Heart left ventricle (tissue), 16 donors: ENCODE measurements around the gene ZBTB3. TPM values are rescaled to one million over a fixed set of nuclear protein-coding genes. Genes with fewer than 3 reads are reported as not detected.

ENCODE experiments used
- ATAC-seq, 4 donors: fragments of 200-7000 bp; cut with Tn5 transposase; one replicate each; pipeline ENCODE4 v1.9.1; 2020 to 2022; ENCODE audit warnings: moderate library complexity in 4 of 4, mild to moderate bottlenecking in 3 of 4, moderate number of reproducible peaks in 1 of 4
- DNase-seq, 5 donors: peaks; one replicate each; pipeline ENCODE4 v3.0.0-alpha.2; 2020
- H3K27ac ChIP-seq, 12 donors: fragments of 200-600 bp; sonication (generic) in 4 of 12; one replicate each; pipeline versions ENCODE4 v1.5.0 to v1.8.0; 2016 to 2022; ENCODE audit warnings: mild to moderate bottlenecking in 2 of 12
- H3K27me3 ChIP-seq, 9 donors: fragments of 200-600 bp; sonication (generic) in 2 of 9; one replicate each; pipeline versions ENCODE4 v1.5.1 to v1.8.0; 2016 to 2022; ENCODE audit warnings: mild to moderate bottlenecking in 3 of 9
- H3K36me3 ChIP-seq, 9 donors: fragments of 200-600 bp; sonication (generic) in 2 of 9; one replicate each; pipeline versions ENCODE4 v1.5.0 to v1.8.0; 2018 to 2022; ENCODE audit warnings: mild to moderate bottlenecking in 2 of 9
- H3K4me1 ChIP-seq, 12 donors: fragments of 200-600 bp; sonication (generic) in 4 of 12; one replicate each; pipeline versions ENCODE4 v1.5.0 to v1.8.0; 2016 to 2022; ENCODE audit warnings: mild to moderate bottlenecking in 3 of 12
- H3K4me3 ChIP-seq, 12 donors: fragments of 200-600 bp; sonication (generic) in 4 of 12; one replicate each; pipeline versions ENCODE4 v1.5.0 to v1.8.0; 2017 to 2022; ENCODE audit warnings: mild to moderate bottlenecking in 9 of 12, moderate library complexity in 4 of 12
- H3K9me3 ChIP-seq, 12 donors: fragments of 200-600 bp; sonication (generic) in 4 of 12; one replicate each; pipeline versions ENCODE4 v1.5.0 to v1.8.0; 2016 to 2022; ENCODE audit warnings: mild to moderate bottlenecking in 1 of 12
- CTCF ChIP-seq, 12 donors: fragments of 200-600 bp; sonication (generic) in 4 of 12; IDR thresholded peaks; one replicate each; pipeline versions ENCODE4 v1.5.0 to v1.8.0; 2018 to 2022; ENCODE audit warnings: antibody characterized with exemption in 12 of 12, mild to moderate bottlenecking in 5 of 12
- POLR2A ChIP-seq, 2 donors: fragments of 450-650 bp; IDR thresholded peaks; one replicate each; pipeline ENCODE4 v1.6.1; 2017; ENCODE audit warnings: antibody characterized with exemption in 2 of 2, mild to moderate bottlenecking in 2 of 2, moderate library complexity in 2 of 2
- WGBS, 4 donors: extraction: QIAGEN DNeasy Blood & Tissue Kit in 2 of 4; methylation state at CpG; one replicate each; pipeline versions ENCODE4 v1.1.5 to v1.1.7; 2013 to 2018; 5-methylcytosine and 5-hydroxymethylcytosine counted together
- intact Hi-C, 10 donors: fragments of 100-400 bp; cut with DNase I; formaldehyde crosslinking; loops; one replicate each; pipeline versions ENCODE4 v1.11.1 to v1.14.2; 2022
- long read RNA-seq, 3 donors: library from polyadenylated mRNA; unstranded; transcript quantifications; one replicate each; pipeline ENCODE4 v2.0.0, GENCODE V29; 2020 to 2021
- polyA plus RNA-seq, 2 donors: library from polyadenylated mRNA; stranded (reverse); fragments of 200-250 nt; gene quantifications; one replicate each; pipeline ENCODE4 v1.2.3, GENCODE V29; 2013
- total RNA-seq, 9 donors: library from RNA; depleted of rRNA in 2 of 9; stranded (reverse); fragments of >200 nt in 2 of 9; fragmentation: NEBNext Ultra II Directional in 3 of 9; extraction: Animal tissue kit (Norgen Biotek cat#: 25700) in 3 of 9; gene quantifications; one replicate each; pipeline versions ENCODE4 v1.1.0 to v1.2.4, GENCODE V29; 2016 to 2023
- donor health status: ischemic (EF 13 %, LVEDD 7.1; RV severe dilation, severe dysfunction).
- donor health status: healthy with polysubstance abuse.
- donor health status: DM: no; HTN: yes; CAD: no.
- donor health status: DM: no; HTN: no; CAD: no.
- donor health status: ischemic (EF 25% LVEDD 6.9; RV normal size, moderate dysfunction).
- donor health status: ischemic (EF 25% LVEDD 5.7; RV mildly dilated, moderate dysfunction).
- donor health status: healthy.
- donor health status: DM: yes; HTN: yes; CAD: no.
- donor health status: ischemic (EF 35%, LVEDD 5.7; RV mildly dilated, moderate dysfunction).
- donor health status: nonischemic (EF 11% LVEDD 7.7; RV severe dilation, severe dysfunction).
- donor health status: DM: yes; HTN: yes; CAD: no.
- donor health status: PGD.
- donor health status: ischemic (EF 29% LVEDD 5.4; RV normal size, mild dysfunction).
- donor health status: nonischemic (EF 23%, LVEDD 6.1; RV moderate dilation, normal function).

The ZBTB3 gene
- 10 to 100 TPM in 4 of 9 donors, 1 to 10 TPM in 5; 6.9 to 16.6 (median 9.9) TPM for total RNA-seq
- polyA plus RNA-seq, result 1 to 10 TPM; 3.5 to 3.7 TPM
- long read RNA-seq, donor 1, partial matches to known transcripts, result 0 of 2 reads
- long read RNA-seq, donor 1, other reads (novel, unspliced or antisense), result 2 of 2 reads
- long read RNA-seq, donor 2, partial matches to known transcripts, result 0 of 16 reads
- long read RNA-seq, donor 2, other reads (novel, unspliced or antisense), result 11 of 16 reads
- long read RNA-seq, donor 3, partial matches to known transcripts, result 0 of 5 reads
- long read RNA-seq, donor 3, other reads (novel, unspliced or antisense), result 5 of 5 reads

DNA sequence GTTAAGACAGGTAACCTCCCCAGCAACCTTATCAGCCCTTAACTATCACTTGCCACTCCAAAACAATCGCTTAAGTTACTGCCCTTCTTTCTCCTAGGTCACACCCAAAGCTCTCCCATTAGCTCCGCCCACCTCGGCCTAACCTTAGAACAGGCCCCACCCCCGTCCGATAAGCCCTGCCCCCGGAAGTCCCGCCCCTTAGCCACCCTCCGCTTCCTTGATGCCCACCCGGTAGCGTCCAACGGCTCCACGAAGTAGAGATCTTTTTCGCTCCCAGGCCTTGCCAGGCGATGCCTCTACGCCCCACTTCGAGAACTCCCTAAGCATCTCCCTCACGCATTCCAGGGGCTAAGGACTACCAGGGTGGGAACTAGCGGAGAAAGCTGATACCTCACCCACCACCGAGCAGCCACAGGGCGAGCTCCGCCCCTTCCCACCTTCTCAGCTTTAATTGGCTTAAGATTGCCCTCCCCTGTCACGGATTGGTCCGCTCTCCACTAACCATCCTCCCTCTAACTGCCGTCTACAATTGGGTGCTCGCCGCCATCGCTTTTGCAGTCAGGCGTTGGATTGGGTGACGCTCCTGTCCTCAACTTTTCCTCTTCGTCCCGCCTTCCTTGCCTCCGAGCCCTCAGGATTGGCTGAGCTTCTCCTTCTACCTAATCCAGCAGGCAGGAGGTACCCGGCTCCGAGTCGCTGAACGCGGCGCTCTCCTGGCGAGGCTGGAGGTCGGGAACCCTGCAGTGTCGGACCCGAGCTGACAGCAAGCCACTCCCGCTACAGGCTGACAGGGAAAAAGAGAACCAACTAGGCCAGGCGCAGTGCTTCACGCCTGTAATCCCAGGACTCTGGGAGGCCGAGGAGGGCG, at the start of gene ZBTB3:
Gene ZBTB3, minus strand, starts transcription at position 425 of the 868 bp plus-strand sequence. CDS start 496 bp downstream, outside the sequence.
- intact Hi-C loops, result loop anchor here in 2 of 10 donors (1.0 to 2.0 kb wide), 3 partner anchors 17 to 26 kb away; partner anchors contain the start of genes TTC9C (in 2 of the 2) and TAF6L (in 1 of the 2)
- ATAC-seq (peak; percentile 97 to 98 (median 98)), DNase-seq (peak; percentile 96 to 99 (median 99))
- WGBS, 4 donors, result 1 to 2% (median 1%) methylated on average over 47 of the region's 47 CpGs
- Histone ChIP-seq H3K4me3 (peak within 1 kb of the TSS; percentile 21 to 86 (median 71)), H3K9me3 (no peaks in the 10 kb centered on the region), H3K27me3 (no peaks in the 10 kb centered on the region), H3K27ac (peak within 1 kb of the TSS; percentile 85 to 97 (median 94)), H3K36me3 (peaks cover 0 to 29% (median 20%) of the 10 kb centered on the region in 9 donors), H3K4me1 (peaks cover 3 to 43% (median 16%) of the 10 kb centered on the region in 12 donors)
- TF ChIP-seq POLR2A (IDR thresholded peaks at IDR 0.05), result peak in 1 of 2 donors; percentile 74
- TF ChIP-seq CTCF (IDR thresholded peaks at IDR 0.05), result peak in 1 of 12 donors; percentile 13

DNA sequence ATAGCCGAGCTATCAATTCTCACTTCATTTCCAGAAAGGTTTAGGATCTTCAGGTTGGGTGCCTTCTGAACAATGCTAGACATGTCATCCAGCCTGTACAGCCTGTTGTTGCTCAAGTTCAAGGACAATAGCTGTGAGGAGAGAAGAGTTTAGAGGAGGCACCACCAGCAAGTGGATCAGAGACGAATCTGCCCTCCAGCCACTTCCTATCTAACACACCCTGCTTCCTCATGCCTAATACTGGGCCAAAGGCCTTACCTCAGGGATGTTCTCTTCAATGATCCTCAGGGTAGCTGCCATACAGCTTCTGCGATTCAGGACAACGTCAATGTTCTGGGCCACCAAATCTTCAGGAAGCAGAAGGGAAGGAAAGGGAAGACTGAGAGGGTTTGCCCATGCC, 47.1 kb upstream of the ZBTB3 start:
- Histone ChIP-seq H3K27me3 (no peaks in the 10 kb centered on the region), H3K4me1 (peaks cover 0 to 29% (median 16%) of the 10 kb centered on the region in 12 donors), H3K9me3 (no peaks in the 10 kb centered on the region), H3K36me3 (peaks cover 2 to 79% (median 76%) of the 10 kb centered on the region in 9 donors), H3K27ac (no peak overlapping the region), H3K4me3 (no peak overlapping the region)
- ATAC-seq (no peak), DNase-seq (no peak)
- no peak for TF ChIP-seq CTCF (IDR thresholded peaks at IDR 0.05)
- no peak for TF ChIP-seq POLR2A (IDR thresholded peaks at IDR 0.05)
- intact Hi-C loops, result no loop called here
- 80 to 91% (median 87%) methylated on average over 4 of the region's 4 CpGs for WGBS, 4 donors

DNA sequence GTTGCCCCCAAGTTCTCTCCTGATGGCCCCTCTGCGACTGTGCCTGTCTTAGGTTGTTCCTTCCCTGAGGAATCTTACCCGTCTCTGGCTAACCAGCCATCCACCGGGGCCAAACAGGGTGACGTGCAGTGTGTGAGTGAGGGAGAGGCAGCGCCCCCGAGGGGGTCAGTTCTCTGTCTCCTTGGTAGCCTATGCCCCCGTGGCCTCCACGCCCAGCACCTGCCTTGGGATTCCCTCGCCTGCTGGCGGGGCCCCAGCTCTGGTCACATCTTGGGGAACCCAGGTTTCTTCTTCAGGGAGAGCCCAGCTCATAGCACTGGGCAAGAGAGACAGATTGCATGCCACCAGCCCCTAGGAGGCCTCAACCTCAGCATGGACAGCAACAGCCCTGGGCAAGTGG, 45.5 kb upstream of the ZBTB3 start:
- 81 to 97% (median 93%) methylated on average over 10 of the region's 10 CpGs for WGBS, 4 donors
- ATAC-seq, result no peak
- Histone ChIP-seq H3K27me3 (no peaks in the 10 kb centered on the region), H3K4me1 (peaks cover 0 to 24% (median 13%) of the 10 kb centered on the region in 12 donors), H3K27ac (no peak overlapping the region), H3K4me3 (no peak overlapping the region), H3K36me3 (peaks cover 2 to 95% (median 92%) of the 10 kb centered on the region in 9 donors), H3K9me3 (no peaks in the 10 kb centered on the region)
- TF ChIP-seq POLR2A (IDR thresholded peaks at IDR 0.05) (no peak), CTCF (IDR thresholded peaks at IDR 0.05) (no peak)
- no peak for DNase-seq
- intact Hi-C loops, result no loop called here

DNA sequence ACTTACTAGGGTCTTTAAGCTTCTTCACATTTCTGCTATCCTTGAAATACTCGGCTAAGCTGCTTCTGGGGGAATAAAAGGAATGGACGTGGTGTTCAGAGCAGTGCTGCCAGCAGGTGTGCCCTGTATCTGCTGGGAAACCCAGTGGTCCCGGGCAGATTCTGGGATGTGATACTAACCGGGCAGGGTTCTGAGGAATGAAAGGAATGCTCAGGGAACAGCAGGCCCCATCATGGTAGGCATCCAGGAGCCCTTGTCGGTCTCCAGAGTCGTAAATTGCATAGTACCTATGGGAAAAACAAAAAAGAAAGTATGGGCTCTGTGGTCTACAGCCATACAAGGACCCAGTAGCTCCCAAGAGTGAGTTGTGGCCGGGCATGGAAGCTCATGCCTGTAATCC, 42.3 kb upstream of the ZBTB3 start:
- ATAC-seq (no peak), DNase-seq (no peak)
- no peak overlapping the region for H3K27ac ChIP-seq
- H3K36me3 ChIP-seq, result peaks cover 2 to 93% (median 92%) of the 10 kb centered on the region in 9 donors
- no peak for TF ChIP-seq CTCF (IDR thresholded peaks at IDR 0.05)
- TF ChIP-seq POLR2A (IDR thresholded peaks at IDR 0.05), result no peak
- intact Hi-C loops, result no loop called here
- no peak overlapping the region for H3K4me3 ChIP-seq
- no peaks in the 10 kb centered on the region for H3K9me3 ChIP-seq
- H3K4me1 ChIP-seq, result peaks cover 0 to 21% (median 12%) of the 10 kb centered on the region in 12 donors
- no peaks in the 10 kb centered on the region for H3K27me3 ChIP-seq
- WGBS, 4 donors, result 64 to 73% (median 70%) methylated on average over 7 of the region's 7 CpGs
